Neutrophil (primary cell): Measurements from ENCODE around the gene CLASP1.

ENCODE experiments used
- H3K27ac ChIP-seq: fragments of 200-600 bp; sonication (generic); 2 replicates; pipeline ENCODE4 v1.5.1; 2016; ENCODE audit warnings: mild to moderate bottlenecking, moderate library complexity
- H3K27me3 ChIP-seq: fragments of 200-600 bp; sonication (generic); 2 replicates; pipeline ENCODE4 v1.6.0; 2016; ENCODE audit warnings: mild to moderate bottlenecking
- H3K36me3 ChIP-seq: fragments of 200-600 bp; sonication (generic); 2 replicates; pipeline ENCODE4 v1.5.1; 2017
- H3K4me1 ChIP-seq, 2 experiments: fragments of 200-600 bp in 1 of 2; sonication (generic) in 1 of 2; 1 replicate in 1 of 2; 2 replicates in 1 of 2; pipeline versions ENCODE4 v1.5.1 to v1.6.1; 2013 to 2016; ENCODE audit warnings: low read depth in 1 of 2, low read length in 1 of 2, mild to moderate bottlenecking in 1 of 2, moderate library complexity in 1 of 2; ENCODE audit not compliant: control insufficient read depth in 1 of 2, insufficient read depth in 1 of 2
- H3K4me3 ChIP-seq, 2 experiments: fragments of 200-600 bp in 1 of 2; sonication (generic) in 1 of 2; 1 replicate in 1 of 2; 2 replicates in 1 of 2; pipeline ENCODE4 v1.5.1; 2013 to 2016; ENCODE audit warnings: low read depth in 1 of 2, low read length in 1 of 2, mild to moderate bottlenecking in 1 of 2, moderate library complexity in 1 of 2
- H3K9me3 ChIP-seq: fragments of 200-600 bp; sonication (generic); 2 replicates; pipeline ENCODE4 v1.5.1; 2016
- TF ChIP-seq, protein P1 (sequence below): fragments of 200-600 bp; sonication (generic); IDR thresholded peaks from 2 replicates; pipeline ENCODE4 v1.5.1; 2016; ENCODE audit warnings: antibody characterized with exemption

Gene CLASP1

DNA sequence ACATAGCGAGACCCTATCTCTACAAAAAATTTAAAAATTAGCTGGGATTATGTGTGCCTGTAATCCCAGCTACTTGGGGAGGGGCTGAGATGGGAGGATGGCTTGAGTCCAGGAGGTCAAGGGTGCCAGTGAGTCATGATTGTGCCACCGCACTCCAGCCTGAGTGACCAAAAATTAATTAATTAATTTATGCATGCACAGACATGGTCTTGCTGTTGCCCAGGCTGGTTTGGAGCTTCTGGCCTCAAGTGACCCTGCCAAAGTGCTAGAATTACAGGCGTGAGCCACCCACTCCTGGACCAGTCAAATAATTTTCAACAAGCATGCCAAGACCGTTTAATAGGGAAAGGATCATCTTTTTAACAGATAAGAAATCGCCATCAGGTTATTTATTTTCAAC is 306.5 kb downstream of the CLASP1 start:
- TF ChIP-seq, protein P1, sequence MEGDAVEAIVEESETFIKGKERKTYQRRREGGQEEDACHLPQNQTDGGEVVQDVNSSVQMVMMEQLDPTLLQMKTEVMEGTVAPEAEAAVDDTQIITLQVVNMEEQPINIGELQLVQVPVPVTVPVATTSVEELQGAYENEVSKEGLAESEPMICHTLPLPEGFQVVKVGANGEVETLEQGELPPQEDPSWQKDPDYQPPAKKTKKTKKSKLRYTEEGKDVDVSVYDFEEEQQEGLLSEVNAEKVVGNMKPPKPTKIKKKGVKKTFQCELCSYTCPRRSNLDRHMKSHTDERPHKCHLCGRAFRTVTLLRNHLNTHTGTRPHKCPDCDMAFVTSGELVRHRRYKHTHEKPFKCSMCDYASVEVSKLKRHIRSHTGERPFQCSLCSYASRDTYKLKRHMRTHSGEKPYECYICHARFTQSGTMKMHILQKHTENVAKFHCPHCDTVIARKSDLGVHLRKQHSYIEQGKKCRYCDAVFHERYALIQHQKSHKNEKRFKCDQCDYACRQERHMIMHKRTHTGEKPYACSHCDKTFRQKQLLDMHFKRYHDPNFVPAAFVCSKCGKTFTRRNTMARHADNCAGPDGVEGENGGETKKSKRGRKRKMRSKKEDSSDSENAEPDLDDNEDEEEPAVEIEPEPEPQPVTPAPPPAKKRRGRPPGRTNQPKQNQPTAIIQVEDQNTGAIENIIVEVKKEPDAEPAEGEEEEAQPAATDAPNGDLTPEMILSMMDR: no peak
- Histone ChIP-seq H3K4me3 (no peak overlapping the region), H3K36me3 (peaks cover 97% of the 10 kb centered on the region), H3K27me3 (no peaks in the 10 kb centered on the region), H3K4me1 (no peaks in the 10 kb centered on the region), H3K27ac (no peak overlapping the region), H3K9me3 (no peaks in the 10 kb centered on the region)

DNA sequence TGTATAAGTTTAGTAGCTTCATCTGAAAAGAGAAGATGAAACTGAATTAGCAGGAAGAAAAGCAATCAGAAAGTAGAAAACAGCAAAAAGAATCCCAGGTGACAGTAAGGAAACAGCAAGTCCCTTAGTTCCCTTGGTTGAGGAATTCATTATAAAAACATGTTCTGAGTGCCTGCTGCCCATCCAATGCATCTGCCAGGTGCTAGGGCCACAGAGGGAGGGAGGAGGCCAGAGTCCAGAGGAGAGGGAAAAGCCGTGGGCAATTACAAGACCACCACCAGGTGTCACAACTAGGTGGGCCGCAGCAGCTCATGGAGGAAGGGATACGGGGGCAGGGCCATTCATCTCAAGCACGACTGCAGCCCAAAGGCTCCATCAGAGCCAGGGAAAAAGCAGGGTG is 308.3 kb downstream of the CLASP1 start:
- H3K4me1 ChIP-seq: no peaks in the 10 kb centered on the region
- H3K27me3 ChIP-seq: no peaks in the 10 kb centered on the region
- no peak overlapping the region for H3K4me3 ChIP-seq
- TF ChIP-seq, protein P1: no peak
- H3K27ac ChIP-seq: no peak overlapping the region
- H3K9me3 ChIP-seq: no peaks in the 10 kb centered on the region
- H3K36me3 ChIP-seq: peaks cover 90% of the 10 kb centered on the region

DNA sequence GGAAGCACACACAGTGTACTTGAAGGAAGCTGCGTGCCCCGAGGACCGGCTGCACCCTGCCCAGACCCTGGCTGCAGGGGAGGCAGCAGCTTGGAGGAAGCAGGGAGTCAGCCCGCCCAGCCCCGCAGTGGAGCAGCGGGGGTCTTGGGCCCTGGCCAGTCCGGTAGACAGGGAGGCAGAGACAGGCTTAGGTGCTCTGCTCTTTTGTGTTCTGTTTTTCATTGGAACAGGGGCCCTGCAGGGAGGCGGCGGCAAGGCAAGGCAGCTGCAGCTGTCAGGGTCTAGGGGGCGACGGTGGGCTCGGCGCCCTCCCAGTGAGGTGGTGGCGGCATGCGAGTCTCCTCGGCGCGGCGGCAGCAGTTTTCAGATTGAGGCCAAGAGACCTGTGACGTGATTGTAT is 311.0 kb downstream of the CLASP1 start:
- Histone ChIP-seq H3K4me1 (no peaks in the 10 kb centered on the region), H3K27me3 (no peaks in the 10 kb centered on the region), H3K27ac (no peak overlapping the region), H3K9me3 (no peaks in the 10 kb centered on the region), H3K4me3 (no peak overlapping the region), H3K36me3 (peaks cover 64% of the 10 kb centered on the region)
- TF ChIP-seq, protein P1: no peak

DNA sequence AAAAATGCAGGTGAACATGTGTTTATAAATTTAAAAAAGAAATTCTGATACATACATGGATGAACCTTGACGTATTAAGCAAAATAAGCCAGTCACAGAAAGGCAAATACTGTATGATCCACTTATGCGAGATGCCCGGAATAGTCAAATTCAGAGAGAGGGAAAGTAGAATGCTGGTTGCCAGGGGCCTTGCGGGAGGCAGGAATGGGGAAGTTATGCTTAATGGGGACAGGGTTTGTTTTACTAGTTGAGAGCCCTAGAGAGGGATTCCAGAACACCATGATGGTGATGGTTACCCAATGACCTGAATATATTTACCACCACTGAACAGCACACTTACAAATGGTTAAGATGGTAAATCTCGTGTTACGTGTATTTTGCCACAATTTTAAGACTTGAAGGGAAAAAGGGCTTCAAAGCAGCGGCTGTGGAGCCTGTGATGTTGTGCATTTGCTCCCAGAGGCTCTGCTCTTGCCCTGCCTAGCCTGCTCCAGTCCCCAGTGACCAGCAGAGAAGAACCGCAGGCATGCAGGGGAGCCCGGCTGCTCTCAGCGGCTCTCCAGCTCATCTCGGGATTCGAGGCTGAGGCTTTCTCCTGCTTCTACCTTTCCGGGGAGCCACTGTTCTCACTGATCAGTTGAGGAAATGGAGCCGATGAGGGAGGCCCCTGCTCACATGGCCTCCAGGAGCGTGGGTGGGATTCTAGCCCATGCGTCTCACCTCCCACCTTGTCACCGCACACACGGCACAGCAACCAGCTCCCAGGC is 312.6 kb downstream of the CLASP1 start:
- Histone ChIP-seq H3K4me1 (no peaks in the 10 kb centered on the region), H3K27ac (no peak overlapping the region), H3K9me3 (no peaks in the 10 kb centered on the region), H3K36me3 (peaks cover 51% of the 10 kb centered on the region), H3K4me3 (no peak overlapping the region), H3K27me3 (no peaks in the 10 kb centered on the region)
- TF ChIP-seq, protein P1: no peak

DNA sequence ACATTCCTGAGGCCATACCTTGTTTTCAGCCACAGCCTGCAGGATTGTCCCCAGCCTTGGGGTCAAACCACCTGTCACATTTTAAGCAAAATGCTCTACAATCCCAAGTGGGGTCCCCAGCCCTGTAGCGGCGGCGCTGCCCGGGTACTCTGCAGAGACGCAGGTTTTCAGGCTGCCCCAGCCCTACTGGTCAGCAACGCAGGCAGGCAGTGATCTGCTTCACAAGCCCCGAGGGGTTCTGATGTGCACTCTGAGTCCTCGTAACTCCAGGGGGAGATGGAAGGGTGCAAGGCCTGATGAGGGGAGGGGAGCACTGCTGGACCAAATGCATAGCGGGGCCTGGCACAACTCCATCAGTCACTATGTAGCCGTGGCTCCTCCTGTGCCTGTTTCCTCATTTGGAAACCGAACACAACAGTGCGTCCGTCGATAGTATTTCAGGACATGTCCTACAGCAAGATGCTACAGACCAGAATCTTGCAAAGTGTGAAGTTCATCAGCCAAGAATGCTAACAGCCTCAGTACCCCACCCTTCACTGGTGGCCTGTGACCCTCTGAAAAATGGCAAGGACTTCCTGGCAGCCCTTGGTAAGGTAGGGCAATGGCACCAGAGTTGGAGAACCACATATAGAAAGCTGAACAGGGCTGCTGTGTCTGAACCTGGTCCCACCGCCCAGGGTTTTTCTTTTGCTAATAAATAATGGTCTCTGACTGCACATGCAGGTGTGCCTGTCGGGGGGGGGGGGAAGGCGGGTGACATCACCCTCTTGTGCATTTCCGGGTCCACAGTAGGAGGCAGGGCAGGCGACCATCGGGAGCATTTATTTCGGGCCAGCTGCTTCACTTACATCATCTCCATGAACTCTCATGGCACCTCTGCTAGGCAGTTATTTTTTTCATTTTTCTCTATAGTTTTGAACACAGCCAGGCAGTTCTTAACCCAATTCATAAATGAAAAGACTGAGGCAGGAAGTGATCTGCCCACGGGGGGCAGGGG is 313.7 kb downstream of the CLASP1 start:
- H3K9me3 ChIP-seq: no peaks in the 10 kb centered on the region

More for the DNA sequence above, 313.7 kb downstream of the CLASP1 start:
- Histone ChIP-seq H3K27ac (no peak overlapping the region), H3K36me3 (peaks cover 40% of the 10 kb centered on the region), H3K4me1 (no peaks in the 10 kb centered on the region), H3K4me3 (no peak overlapping the region), H3K27me3 (no peaks in the 10 kb centered on the region)
- TF ChIP-seq, protein P1: no peak
